ENCODE measurements around the gene KCNG3.
"Not testable (repeated sequence)": the region's sequence is repeated elsewhere in the genome, so short reads cannot be mapped to it uniquely, and the experiment has no call there.

The KCNG3 gene

GRCh38 chr2:42401773-42402172, 92.0 kb downstream of the KCNG3 start:
- TF ChIP-seq, protein P1, sequence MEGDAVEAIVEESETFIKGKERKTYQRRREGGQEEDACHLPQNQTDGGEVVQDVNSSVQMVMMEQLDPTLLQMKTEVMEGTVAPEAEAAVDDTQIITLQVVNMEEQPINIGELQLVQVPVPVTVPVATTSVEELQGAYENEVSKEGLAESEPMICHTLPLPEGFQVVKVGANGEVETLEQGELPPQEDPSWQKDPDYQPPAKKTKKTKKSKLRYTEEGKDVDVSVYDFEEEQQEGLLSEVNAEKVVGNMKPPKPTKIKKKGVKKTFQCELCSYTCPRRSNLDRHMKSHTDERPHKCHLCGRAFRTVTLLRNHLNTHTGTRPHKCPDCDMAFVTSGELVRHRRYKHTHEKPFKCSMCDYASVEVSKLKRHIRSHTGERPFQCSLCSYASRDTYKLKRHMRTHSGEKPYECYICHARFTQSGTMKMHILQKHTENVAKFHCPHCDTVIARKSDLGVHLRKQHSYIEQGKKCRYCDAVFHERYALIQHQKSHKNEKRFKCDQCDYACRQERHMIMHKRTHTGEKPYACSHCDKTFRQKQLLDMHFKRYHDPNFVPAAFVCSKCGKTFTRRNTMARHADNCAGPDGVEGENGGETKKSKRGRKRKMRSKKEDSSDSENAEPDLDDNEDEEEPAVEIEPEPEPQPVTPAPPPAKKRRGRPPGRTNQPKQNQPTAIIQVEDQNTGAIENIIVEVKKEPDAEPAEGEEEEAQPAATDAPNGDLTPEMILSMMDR (IDR thresholded peaks at IDR 0.05; ENCODE audit: borderline replicate concordance, insufficient read depth, low read depth, low read length): no peak

GRCh38 chr2:42398052-42398451, 95.7 kb downstream of the KCNG3 start:
- H3K4me3 ChIP-seq (ENCODE audit: low read depth, low read length): not testable (repeated sequence)

More at GRCh38 chr2:42401773-42402172, 92.0 kb downstream of the KCNG3 start:
- no peak overlapping the region for H3K4me3 ChIP-seq (ENCODE audit: low read depth, low read length)

GRCh38 chr2:42393320-42393719, 100.5 kb downstream of the KCNG3 start:
- H3K4me3 ChIP-seq (ENCODE audit: low read depth, low read length): not testable (repeated sequence)

DNA sequence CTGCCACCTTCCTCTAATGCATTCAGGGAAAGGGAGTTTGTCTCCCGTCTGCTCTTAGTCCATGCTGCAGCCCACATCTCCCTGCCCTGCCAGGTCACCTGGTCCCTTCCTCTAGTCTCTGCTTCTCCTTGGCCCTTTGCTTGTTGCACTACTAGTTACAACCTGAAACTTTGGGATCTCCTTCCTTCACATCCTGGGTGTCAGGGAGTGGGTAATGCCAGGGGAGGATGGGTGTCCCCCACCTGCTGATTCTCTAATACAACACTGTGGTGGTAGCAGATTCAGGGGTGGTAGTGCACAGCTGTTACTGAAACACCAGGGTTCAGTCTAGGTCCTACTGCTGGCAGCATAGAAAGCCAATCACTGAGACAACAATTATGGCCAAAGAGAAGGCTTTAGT, 101.6 kb downstream of the KCNG3 start:
- no peak overlapping the region for H3K4me3 ChIP-seq (ENCODE audit: low read depth, low read length)
- TF ChIP-seq, protein P1 (IDR thresholded peaks at IDR 0.05; ENCODE audit: borderline replicate concordance, insufficient read depth, low read depth, low read length): no peak
